Stimulated activated CD4-positive, alpha-beta T cell treated with anti-CD3 and anti-CD28 coated beads, Interleukin-2, amount 100 ng/mL, for 48 hours (primary cell): Measurements from ENCODE around the gene OR2W1.

ENCODE experiments used
- DNase-seq, 2 donors: peaks; one replicate each; pipeline ENCODE4 v3.0.0-alpha.2; 2020

Gene OR2W1

GRCh38 chr6:28995093-28995650, 49.8 kb downstream of the OR2W1 start:
- no peak for DNase-seq
